HG02623 (cell line): ENCODE results near the gene IL10RB.
"Not testable (repeated sequence)": the region's sequence is repeated elsewhere in the genome, so short reads cannot be mapped to it uniquely, and the experiment has no call there.

Experiments
- ATAC-seq: cut with Tn5 transposase; IDR thresholded peaks from one replicate; pipeline ENCODE4 v1.9.1; 2021; ENCODE audit warnings: moderate library complexity; ENCODE audit not compliant: unreplicated experiment

IL10RB gene

DNA sequence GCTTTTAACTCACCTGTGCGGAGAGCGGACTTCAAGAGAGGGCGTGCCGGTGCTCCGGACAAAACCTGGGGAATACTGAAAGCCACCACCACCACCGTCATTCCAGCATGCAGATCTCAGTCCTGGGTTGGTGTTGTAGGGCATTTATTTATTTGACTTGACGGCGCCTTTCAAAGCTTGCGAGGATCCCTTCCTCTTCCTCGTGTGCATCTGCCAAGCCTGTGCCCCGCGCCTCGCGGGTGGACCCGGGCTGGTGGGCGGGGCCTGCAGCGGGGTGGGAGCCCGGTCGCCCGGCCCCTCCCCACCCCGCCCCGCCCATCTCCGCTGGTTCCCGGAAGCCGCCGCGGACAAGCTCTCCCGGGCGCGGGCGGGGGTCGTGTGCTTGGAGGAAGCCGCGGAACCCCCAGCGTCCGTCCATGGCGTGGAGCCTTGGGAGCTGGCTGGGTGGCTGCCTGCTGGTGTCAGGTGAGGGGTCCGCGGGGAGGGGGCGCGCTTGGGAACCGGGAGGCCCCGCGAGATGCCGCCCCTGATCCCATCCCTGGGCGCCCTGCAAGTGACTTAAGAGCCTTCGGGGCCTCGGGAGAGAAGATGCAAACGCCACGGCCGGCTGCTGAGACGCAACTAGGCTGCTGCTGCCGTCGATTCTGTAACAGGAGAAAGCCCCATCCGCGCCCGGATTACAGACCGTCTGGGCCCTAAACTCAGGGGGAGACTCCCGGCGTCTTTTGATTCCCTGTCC, at the start of gene IL10RB:
IL10RB (plus strand) TSS at position 318 of the 739 bp plus-strand sequence; CDS start at position 417, 99 bp downstream.
- ATAC-seq = peak; percentile 35

DNA sequence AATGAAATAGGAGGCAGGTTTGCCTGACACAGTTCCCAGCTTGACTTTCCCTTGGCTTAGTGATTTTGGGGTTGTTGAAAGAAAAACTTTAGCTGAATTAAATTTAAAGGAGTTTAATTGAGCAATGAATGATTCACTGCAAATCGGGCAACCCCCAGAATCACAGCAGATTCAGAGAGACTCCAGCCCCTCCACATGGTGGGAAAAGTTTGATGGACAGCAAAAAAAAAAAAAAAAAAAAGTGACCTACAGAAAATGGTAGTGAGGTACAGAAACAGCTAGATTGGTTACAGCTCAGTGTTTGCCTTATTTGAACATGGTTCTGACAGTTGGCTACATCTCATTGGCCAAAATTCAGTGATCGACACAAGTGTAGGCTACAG, 49.0 kb upstream of the IL10RB start:
- ATAC-seq = no peak

DNA sequence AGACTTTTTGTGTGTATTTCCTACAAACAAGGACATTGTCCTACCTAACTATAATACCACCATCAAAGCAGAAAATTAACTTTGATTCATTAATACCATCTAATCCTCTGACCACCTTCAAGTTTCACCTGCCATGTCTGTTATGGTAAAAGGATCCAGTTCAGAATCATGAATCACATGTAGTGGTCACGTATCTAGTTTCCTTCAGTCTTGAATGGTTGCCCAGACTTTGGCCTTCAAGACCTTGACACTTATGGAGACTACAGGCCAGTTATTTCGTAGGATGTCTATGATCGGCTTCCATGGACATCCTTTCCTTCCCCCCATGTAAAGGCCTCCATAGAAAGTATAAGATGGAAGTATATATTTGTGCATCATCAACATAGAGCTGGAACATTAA, 46.9 kb upstream of the IL10RB start:
- no peak for ATAC-seq

DNA sequence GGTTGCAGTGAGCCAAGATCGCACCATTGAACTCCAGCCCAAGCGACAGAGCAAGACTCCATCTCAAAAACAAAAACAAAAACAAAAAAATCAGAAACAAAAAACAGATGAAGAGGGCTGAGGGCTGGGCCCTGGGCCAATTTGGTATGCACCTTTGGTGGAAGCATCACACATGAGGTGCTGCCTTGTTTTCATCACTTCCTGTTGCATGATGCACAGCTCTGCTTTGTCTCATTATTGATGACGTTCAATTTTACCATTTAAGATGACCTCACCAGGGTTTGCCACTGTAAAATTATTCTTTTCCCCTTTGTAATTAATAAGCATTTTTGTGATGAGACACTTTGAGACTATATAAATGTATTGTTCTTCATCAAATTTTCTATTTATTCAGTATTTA, 46.2 kb upstream of the IL10RB start:
- ATAC-seq = no peak

DNA sequence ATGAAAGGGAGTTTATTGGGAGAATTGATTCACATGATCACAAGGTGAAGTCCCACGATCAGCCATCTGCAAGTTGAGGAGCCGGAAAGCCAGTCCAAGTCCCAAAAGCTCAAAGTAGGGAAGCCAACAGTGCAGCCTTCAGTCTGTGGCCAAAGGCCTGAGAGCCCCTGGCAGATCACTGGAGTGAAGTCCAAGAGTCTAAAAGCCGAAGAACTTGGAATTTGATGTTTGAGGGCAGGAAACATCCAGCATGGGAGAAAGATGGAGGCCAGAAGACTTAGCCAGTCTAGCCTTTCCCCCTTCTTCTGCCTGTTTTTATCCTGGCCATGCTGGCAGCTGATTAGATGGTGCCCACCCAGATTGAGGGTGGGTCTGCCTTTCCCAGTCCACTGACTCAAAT, 40.8 kb upstream of the IL10RB start:
- ATAC-seq = not testable (repeated sequence)

DNA sequence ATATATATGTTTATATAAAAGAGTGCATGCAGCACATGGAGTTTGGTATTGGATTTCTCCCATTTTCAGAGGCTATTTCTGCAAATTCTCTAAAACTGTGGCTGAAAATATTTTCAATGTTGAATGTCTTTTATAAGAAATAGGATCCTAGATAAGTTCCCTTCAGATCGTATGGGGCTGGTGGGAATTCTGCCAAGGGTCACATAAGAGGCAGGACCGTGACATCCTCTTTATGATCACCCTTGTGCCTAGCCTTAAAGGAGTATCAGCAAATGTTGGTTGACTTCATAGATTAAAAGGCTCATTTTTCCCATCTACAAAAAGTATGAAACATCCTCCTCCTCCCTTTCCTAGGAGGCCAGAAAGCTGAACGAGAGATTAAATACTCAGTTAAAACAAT, 37.7 kb upstream of the IL10RB start:
- no peak for ATAC-seq

DNA sequence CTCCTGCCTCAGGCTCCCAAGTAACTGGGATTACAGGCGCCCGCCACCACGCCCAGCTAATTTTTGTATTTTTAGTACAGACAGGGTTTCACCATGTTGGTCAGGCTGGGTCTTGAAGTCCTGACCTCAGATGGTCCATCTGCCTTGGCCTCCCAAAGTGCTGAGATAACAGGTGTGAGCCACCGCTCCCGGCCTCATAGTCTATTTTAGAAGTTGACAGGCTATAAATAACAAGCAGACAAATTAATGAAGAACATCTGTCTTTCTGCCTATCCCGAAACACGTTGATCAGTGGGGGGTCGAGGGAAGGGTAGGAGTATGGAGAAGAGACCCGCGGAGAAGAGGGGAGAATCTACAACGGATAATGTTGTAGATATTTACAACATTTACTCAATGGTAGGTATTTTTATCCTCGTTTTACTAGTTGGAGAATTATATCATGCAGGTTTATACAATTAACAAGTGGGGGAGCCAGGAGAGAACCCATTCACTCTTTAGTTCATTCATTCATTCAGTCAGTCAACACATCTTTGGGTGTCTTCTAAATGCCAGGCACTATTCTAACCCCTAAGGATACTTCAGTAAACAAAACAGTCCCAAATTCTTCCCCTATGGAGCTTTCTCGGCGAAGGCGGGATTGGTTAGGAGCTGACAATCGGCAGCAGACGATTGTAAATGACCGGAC, 36.9 kb upstream of the IL10RB start:
- no peak for ATAC-seq

DNA sequence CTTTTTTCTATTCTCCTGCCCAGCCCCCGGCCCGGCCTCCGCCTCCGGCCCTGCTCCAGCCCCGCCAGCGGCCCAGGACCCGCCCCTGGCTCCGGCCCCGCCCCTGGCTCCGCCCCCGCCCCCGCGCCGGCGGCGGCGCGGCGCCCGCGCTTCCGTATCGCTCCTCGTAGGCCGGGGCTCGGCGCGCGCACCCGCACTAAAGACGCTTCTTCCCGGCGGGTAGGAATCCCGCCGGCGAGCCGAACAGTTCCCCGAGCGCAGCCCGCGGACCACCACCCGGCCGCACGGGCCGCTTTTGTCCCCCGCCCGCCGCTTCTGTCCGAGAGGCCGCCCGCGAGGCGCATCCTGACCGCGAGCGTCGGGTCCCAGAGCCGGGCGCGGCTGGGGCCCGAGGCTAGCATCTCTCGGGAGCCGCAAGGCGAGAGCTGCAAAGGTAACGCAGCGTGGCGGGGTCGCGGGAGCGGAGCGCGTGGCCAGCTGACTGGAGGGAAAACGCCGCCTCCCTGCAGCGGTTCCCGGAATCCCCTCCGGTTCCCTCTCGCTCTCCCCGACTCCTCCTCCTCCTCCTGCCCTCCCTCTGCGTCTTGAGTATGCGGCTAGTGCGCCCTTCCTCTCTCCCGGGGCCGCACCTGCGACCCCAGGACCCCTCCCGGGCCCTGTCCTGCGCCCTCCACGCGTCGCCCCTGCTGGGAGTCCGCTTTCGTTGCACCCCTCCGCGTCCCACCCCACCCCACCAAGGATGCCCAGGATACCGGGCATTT, 36.2 kb upstream of the IL10RB start, which contains the start of gene IFNAR2:
IFNAR2 (plus strand) TSS at position 155 of the 761 bp plus-strand sequence. CDS start 11,985 bp downstream, outside the sequence.
- ATAC-seq = peak; percentile 67

DNA sequence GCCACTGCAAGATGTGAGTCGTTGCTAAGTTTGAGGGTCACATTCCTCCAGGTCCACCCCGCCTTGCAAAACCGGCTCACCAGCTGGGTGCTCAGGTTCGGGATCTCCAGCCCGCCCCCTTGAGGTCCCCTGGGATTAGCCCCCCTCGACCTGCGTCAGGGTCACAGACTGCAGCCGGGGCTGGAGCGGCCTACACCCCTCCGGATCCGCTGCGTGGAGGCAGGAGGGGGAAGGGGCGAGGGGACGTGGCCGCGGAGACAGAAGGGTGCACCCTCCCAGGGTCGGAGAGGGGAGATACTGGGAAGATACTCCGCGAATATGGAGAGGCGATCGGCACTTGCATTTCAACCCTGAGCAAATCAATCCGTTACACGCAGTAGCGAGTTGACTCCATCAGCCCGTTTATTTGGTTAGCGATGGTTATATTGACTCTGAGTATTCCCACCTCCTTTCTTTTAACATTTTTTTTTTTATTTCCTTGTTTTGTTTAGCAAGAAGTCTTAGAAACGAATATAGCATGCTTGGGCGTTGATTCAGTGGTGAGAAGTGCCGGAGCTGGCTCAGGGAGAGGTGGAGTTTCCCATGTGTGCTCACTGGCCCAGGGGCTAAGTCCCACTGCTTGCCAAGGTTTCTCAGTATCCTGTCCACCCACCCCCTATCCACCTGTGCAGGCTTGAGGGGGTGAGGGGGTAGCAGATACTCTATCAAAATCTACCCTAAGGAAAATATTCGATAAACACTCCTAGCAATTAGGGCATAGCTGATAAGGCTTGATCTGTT, 35.4 kb upstream of the IL10RB start:
- peak; percentile 32 for ATAC-seq

DNA sequence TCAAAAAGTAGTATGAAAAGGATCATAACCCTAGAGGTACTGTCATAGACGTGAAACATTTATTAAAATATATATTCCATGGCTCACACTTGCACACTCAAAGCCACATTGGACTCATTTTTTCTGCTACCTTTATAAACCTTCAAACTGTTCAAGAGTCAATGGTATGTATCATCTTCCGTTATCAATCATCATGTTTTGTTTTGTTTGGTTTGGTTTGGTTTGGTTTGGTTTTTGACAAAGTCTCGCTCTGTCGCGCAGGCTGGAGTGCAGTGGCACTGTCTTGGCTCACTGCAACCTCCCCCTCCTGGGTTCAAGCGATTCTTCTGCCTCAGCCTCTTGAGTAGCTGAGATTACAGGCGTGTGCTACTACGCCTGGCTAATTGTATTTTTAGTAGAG, 34.6 kb upstream of the IL10RB start:
- ATAC-seq = no peak

DNA sequence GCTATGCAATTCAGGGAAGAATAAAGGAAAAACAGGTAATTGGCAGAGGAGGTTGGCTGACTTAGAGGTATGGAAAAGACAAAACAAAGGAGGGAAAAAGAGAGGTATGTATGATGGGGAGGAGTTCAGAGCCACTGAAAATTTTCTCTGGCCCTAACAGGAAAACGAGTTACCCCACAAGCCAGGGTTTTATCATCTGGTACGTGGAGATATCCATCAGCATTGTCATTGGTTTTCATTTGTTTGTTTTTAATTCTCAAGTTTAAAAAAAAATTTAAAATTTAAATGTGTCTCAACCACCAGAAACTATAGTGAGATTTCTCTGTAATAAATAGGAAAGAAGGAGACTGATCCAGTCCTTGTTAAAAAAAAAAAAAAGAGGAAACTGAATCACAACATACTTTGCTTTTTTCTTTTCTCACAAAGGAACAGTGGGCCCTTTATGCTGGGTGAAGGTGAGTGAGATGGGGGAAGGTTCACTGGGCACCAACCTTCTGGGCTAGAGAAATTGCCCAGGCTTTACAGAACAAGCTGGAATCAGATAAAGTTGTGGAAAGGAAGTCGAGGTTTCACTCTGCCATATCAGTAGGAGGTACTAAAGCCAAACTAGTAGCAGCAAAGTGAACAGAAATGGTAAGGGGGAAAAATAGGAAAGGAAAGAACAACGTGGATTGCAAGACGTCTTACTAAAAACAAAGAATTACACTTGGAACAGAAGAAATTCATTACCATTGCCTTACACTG, 33.7 kb upstream of the IL10RB start:
- no peak for ATAC-seq

DNA sequence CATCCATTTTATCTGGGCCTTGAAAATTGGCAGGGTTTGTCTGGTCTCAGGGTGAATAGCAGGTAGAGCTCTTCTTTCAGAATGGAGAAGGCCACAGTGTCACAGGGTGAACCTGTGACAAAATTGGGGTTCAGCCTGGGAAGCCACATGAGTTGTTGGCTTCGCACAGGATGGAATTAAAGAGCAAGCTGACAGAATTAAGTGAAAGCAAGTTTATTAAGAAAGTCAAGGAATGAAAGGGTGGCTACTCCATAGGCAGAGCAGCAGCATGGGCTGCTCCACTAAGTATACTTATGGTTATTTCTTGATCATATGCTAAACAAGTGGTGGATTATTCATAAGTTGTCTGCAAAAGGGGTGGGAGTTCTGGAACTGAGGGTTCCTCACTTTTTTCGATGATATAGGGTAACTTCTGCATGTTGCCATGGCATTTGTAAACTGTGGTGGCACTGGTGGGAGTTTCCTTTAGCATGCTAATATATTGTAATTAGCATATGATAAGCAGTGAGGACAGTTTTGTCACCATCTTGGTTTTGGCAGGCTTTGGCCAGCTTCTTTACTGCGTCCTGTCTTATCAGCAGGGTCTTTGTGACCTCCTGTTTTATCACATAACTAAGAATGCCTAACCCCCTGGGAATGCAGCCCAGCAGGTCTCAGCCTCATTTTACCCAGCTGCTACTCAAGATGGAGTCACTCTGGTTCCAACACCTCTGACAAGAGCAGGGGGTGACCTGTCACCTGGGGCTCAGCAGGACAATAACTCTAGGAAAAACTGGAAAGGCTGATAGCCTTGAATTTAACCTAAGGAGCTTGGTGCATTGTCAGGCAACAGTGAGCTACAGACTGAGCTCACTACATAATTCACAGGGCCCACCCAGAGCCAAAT, 31.3 kb upstream of the IL10RB start:
- no peak for ATAC-seq

DNA sequence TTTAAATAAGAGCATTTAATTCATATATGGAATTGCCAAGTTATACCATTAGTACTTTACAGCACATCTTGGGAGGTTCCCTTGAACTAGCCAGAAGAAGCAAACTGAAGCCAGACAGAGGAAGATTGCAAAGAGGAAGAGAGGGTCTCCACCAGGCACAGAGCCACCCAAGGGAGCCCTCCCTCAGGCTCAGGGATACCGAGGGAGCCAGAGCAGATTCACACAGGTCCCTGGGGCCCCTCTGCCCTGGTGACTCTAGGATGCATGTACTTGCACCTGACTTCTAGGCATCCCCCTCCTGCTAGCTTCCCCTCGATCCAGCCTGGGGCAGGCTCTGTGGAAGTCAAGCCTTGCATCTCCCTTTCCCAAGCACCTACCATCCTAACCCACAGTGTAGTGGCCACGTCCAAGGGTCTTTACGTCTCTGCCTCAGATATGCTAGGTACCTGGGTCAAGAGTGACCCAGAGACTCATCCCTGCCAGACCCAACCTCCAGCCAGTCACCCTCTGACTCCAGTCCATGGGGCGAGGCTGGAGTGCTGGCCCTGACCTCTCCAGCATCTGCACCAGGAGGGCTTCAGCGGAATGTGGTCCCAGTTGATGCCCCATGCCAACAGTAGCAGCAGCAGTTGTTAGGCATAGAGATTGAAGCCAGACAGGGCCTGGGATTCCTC, 30.0 kb upstream of the IL10RB start:
- ATAC-seq = no peak

DNA sequence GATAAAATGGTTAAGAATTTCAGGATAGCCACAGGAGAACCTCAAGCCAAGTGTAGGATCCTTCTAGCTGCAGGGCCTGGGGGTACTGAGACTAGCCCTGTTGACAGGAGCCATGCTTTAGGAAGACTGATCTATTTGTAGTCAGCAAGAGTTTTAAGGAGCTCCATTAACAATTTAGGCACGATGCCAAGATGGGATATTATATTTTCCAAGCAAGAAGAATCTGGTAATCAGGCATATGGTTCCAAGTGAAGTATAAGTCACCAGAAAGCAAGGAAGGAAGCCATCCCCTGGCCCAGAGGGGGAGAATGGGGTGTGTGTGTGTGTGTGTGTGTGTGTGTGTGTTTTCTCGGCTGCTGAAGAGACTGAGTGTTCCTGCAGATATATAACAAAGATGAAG, 29.4 kb upstream of the IL10RB start:
- ATAC-seq = no peak

DNA sequence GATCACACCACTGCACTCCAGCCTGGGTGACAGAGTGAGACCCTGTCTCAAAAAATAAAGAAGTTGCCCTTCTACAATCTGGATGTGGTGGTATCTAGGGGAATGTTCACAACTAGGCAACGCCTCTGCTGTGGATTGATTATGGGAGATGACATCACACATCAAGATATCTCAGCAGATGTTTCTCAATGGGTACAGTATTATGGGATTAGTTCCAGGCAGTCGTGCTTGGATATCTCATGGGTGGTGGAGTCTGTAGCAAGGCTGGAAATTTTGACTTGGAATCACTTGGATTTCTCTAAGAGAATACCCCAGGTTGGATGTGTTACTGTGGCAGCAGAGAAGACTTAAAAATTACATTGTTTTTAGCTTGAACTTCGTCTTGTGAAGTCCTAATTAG, 28.7 kb upstream of the IL10RB start:
- no peak for ATAC-seq

DNA sequence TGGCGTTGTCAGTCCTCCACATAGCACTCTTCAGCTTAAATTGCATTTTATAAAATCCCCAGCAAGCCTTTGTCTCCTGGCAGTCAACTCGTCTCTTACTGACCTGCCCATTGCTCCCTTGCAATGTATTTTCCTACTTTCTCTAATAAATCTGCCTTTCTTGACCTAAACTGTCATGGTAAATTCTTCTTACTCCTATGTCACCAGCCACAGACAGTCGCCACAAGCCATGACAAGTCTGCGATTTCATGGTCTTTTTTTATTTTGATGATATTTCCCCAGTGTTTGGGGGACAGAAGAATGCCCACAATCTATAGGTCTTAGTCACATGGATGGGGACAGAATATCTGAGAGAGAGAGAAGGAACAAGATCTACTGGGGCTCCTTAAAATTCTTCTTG, 28.0 kb upstream of the IL10RB start:
- no peak for ATAC-seq

DNA sequence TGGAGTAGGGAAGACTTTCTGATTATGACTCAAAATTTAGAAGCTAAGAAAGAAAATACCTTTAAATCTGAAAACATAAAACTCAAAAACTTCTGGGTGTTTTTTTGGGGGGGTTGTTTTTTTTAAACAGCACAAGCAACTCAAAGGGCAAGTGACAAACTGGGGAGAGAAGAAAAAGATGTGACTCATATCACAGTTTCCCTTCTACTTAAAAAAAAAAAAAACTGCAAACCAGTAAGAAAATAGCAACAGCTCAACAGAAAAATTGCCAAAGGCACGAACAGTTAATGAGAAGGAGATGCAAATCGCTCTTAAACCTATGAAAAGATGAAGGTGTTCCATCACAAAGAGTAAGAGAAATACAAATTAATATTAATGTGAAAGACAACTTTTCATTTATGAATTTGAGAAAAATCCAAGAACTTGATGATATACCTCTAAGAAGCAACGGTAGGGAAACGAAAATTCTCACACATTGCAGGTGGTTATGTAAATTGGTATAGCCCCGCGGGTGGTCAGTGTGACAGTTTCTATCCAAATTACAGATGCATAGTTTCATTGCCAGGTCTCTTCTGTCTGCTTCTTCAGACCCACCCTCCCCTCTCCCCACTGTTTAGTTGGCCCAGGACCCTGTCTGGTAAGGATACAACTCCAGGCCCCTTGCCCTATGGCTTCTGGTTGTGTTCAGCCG, 27.5 kb upstream of the IL10RB start:
- peak; percentile 74 for ATAC-seq

DNA sequence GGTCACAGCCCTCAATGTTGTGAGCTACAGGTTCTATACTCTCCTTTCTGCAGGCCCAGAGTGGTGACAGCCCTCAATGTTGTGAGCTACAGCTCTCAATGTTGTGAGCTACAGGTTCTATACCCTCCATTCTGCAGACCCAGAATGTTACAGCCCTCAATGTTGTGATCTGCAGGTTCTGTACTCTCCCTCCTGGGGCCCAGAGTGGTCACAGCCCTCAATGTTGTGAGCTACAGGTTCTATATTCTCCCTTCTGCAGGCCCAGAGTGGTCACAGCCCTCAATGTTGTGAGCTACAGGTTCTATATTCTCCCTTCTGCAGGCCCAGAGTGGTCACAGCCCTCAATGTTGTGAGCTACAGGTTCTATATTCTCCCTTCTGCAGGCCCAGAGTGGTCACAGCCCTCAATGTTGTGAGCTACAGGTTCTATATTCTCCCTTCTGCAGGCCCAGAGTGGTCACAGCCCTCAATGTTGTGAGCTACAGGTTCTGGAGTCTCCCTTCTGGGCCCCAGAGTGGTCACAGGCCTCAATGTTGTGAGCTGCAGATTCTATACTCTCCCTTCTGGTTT, 26.5 kb upstream of the IL10RB start:
- ATAC-seq = not testable (repeated sequence)
